Endothelial cell of umbilical vein (primary cell): ENCODE measurements around the gene EGLN1. TPM values are rescaled to one million over a fixed set of nuclear protein-coding genes. Genes with fewer than 3 reads are reported as not detected.
"Not testable (repeated sequence)": the region's sequence is repeated elsewhere in the genome, so short reads cannot be mapped to it uniquely, and the experiment has no call there.

Experiments used
- Bru-seq: library from RNA; stranded (reverse); fragments of 400-500 nt; gene quantifications from one replicate; lab custom pipeline; 2021; lab: Mats Ljungman, UMichigan
- BruChase-seq, 2 experiments: library from RNA; stranded (reverse); fragments of 400-500 nt; gene quantifications; one replicate each; lab custom pipeline; 2021; lab: Mats Ljungman, UMichigan
- BruUV-seq: library from RNA; stranded (reverse); fragments of 400-500 nt; replicated peaks from 2 replicates; lab custom pipeline; 2021; lab: Mats Ljungman, UMichigan
- CTCF ChIA-PET: fragments of 300-600, 350-600 bp; sonication (Branson Sonifier 250); formaldehyde crosslinking; loops from one replicate; lab custom pipeline; 2021; ENCODE audit warnings: antibody characterized with exemption, inconsistent platforms; lab: Charles Lee
- POLR2A ChIA-PET: fragments of 300-600, 350-600 bp; sonication (Branson Sonifier 250); formaldehyde crosslinking; loops from one replicate; lab custom pipeline; 2021; ENCODE audit warnings: antibody characterized with exemption, inconsistent platforms; lab: Charles Lee
- DNase-seq: peaks from one replicate; pipeline ENCODE4 v3.0.0-alpha.2; 2011; ENCODE audit warnings: low read depth, low spot score
- FAIRE-seq: peaks from 2 replicates; lab custom pipeline; 2011; peaks lifted over from hg19 to GRCh38; lab: Jason Lieb, UNC
- H2AFZ ChIP-seq: 2 replicates; pipeline ENCODE4 v1.6.0; 2012; ENCODE audit warnings: low read depth, low read length, control low read depth, inconsistent platforms
- H3K27ac ChIP-seq: 2 replicates; pipeline ENCODE4 v1.5.1; 2011; ENCODE audit warnings: low read depth, mild to moderate bottlenecking, control low read depth, low read length, moderate library complexity; ENCODE audit not compliant: insufficient read depth
- H3K27me3 ChIP-seq, 2 experiments: 2 replicates each; pipeline versions ENCODE4 v1.6.0 to v1.6.1; 2011; ENCODE audit warnings: low read length in 2 of 2, mixed read lengths in 1 of 2; ENCODE audit not compliant: control insufficient read depth in 2 of 2, insufficient read depth in 2 of 2
- H3K36me3 ChIP-seq, 2 experiments: 2 replicates in 1 of 2; 3 replicates in 1 of 2; pipeline ENCODE4 v1.5.1; 2011; ENCODE audit warnings: low read length in 2 of 2, mild to moderate bottlenecking in 1 of 2, moderate library complexity in 1 of 2; ENCODE audit not compliant: control insufficient read depth in 2 of 2, insufficient read depth in 2 of 2; ENCODE audit errors: extremely low read depth in 1 of 2
- H3K4me1 ChIP-seq: 3 replicates; pipeline ENCODE4 v1.5.1; 2011; ENCODE audit warnings: mild to moderate bottlenecking, low read length; ENCODE audit not compliant: control insufficient read depth, insufficient read depth; ENCODE audit errors: extremely low read depth
- H3K4me2 ChIP-seq: 2 replicates; pipeline ENCODE4 v1.6.1; 2011; ENCODE audit warnings: low read length, control low read depth, mixed read lengths; ENCODE audit not compliant: insufficient read depth
- H3K4me3 ChIP-seq, 3 experiments: fragments of 200-600 bp in 1 of 3; sonication (generic), shearing (Covaris generic) in 1 of 3; replicated peaks in 1 of 3; 2 replicates each; pipeline ENCODE4 v1.5.1; 2011 to 2016; ENCODE audit warnings: control low read depth in 3 of 3, low read length in 3 of 3, mild to moderate bottlenecking in 2 of 3, inconsistent platforms in 1 of 3, low read depth in 1 of 3, moderate library complexity in 1 of 3; ENCODE audit not compliant: insufficient read depth in 1 of 3
- H3K79me2 ChIP-seq: 2 replicates; pipeline ENCODE4 v1.6.0; 2012; ENCODE audit warnings: low read length, inconsistent platforms; ENCODE audit not compliant: control insufficient read depth, insufficient read depth
- H3K9ac ChIP-seq: replicated peaks from 2 replicates; pipeline ENCODE3; 2011; ENCODE audit warnings: low read length, control low read depth; ENCODE audit not compliant: insufficient read depth; ENCODE audit errors: extremely low read depth
- H3K9me1 ChIP-seq: replicated peaks from 3 replicates; pipeline ENCODE4 v1.6.0; 2011; ENCODE audit warnings: mild to moderate bottlenecking, low read length; ENCODE audit not compliant: control insufficient read depth, insufficient read depth; ENCODE audit errors: extremely low read depth
- H3K9me3 ChIP-seq: replicated peaks from 2 replicates; pipeline ENCODE4 v1.5.1; 2012; ENCODE audit warnings: low read length, inconsistent platforms; ENCODE audit not compliant: control insufficient read depth, insufficient read depth
- H4K20me1 ChIP-seq: replicated peaks from 2 replicates; pipeline ENCODE3; 2011; ENCODE audit warnings: mild to moderate bottlenecking, low read length; ENCODE audit not compliant: control insufficient read depth, insufficient read depth; ENCODE audit errors: extremely low read depth
- EZH2 ChIP-seq: IDR thresholded peaks from 2 replicates; pipeline ENCODE4 v1.6.1; 2012; ENCODE audit warnings: borderline replicate concordance, low read depth, mild to moderate bottlenecking, moderate library complexity, low read length, inconsistent platforms; ENCODE audit not compliant: severe bottlenecking
- FOS ChIP-seq: IDR thresholded peaks from 2 replicates; pipeline ENCODE4 v1.6.1; 2011; ENCODE audit warnings: mild to moderate bottlenecking, low read length, moderate library complexity, borderline replicate concordance; ENCODE audit not compliant: insufficient read depth
- GATA2 ChIP-seq: IDR thresholded peaks from 2 replicates; pipeline ENCODE4 v1.7.0; 2011; ENCODE audit warnings: low read depth, mild to moderate bottlenecking, moderate library complexity, mixed read lengths, low read length; ENCODE audit not compliant: insufficient read length, insufficient read depth
- JUN ChIP-seq: IDR thresholded peaks from 2 replicates; pipeline ENCODE4 v1.6.1; 2011; ENCODE audit warnings: borderline replicate concordance, low read depth; ENCODE audit not compliant: insufficient read length, insufficient read depth
- MYC ChIP-seq: IDR thresholded peaks from one replicate; pipeline ENCODE4 v1.6.1; 2011; ENCODE audit warnings: mild to moderate bottlenecking, low read depth, low read length
- POLR2A ChIP-seq: IDR thresholded peaks from 2 replicates; pipeline ENCODE4 v1.6.1; 2012; ENCODE audit warnings: low read depth, mild to moderate bottlenecking, control low read depth, low read length
- POLR2AphosphoS5 ChIP-seq: IDR thresholded peaks from 2 replicates; pipeline ENCODE4 v1.6.1; 2012; ENCODE audit warnings: low read depth, mild to moderate bottlenecking, control low read depth, low read length, moderate library complexity; ENCODE audit not compliant: insufficient read depth
- dilution Hi-C: fragments of 300-500 bp; cut with MboI; formaldehyde crosslinking; loops from one replicate; pipeline ENCODE4 v1.15.0; 2019; ENCODE audit warnings: low sequenced_read_pairs; ENCODE audit not compliant: extremely low pct_ligation_motif_present
- intact Hi-C: fragments of 100-400 bp; cut with micrococcal nuclease; formaldehyde crosslinking; loops from one replicate; pipeline ENCODE4 v1.10.0; 2022
- long read RNA-seq: library from polyadenylated mRNA; stranded (forward); transcript quantifications from one replicate; pipeline ENCODE4 v2.0.0, GENCODE V29; 2021
- polyA minus RNA-seq, 3 experiments: library from RNA; depleted of rRNA, polyadenylated mRNA; stranded (reverse); fragments of >200 nt; gene quantifications; 1 replicate in 1 of 3; 2 replicates in 2 of 3; pipeline ENCODE4 v1.2.3, GENCODE V29; 2011
- polyA plus RNA-seq, 4 experiments: library from polyadenylated mRNA; depleted of rRNA in 3 of 4; stranded (reverse) in 3 of 4; unstranded in 1 of 4; fragments of >200 nt; gene quantifications; 2 replicates each; pipeline versions ENCODE4 v1.2.1 to v1.2.3, GENCODE V29; 2011 to 2012; ENCODE audit warnings: missing spikeins in 1 of 4
- total RNA-seq: library from RNA; stranded (reverse); gene quantifications from 2 replicates; pipeline ENCODE4 v1.2.3, GENCODE V29; 2021
- TF ChIP-seq, protein P1 (sequence below), 2 donors: IDR thresholded peaks; 1 replicate in 1 of 2; 2 replicates in 1 of 2; pipeline ENCODE4 v1.5.1; 2011; ENCODE audit warnings: low read length in 2 of 2, mild to moderate bottlenecking in 2 of 2, moderate library complexity in 2 of 2, control low read depth in 1 of 2, inconsistent platforms in 1 of 2, low read depth in 1 of 2; ENCODE audit not compliant: insufficient read depth in 1 of 2; ENCODE audit errors: extremely low read depth in 1 of 2
- TF ChIP-seq, protein P2 (sequence below): IDR thresholded peaks from 2 replicates; pipeline ENCODE4 v1.6.1; 2011; ENCODE audit not compliant: insufficient read depth, insufficient read length

Gene EGLN1
- total RNA-seq (37.4 and 38.1 TPM in 2 replicates), polyA plus RNA-seq (11.5 and 13.7 TPM in 2 replicates), polyA minus RNA-seq (37.8 and 52.4 TPM in 2 replicates), Bru-seq, nascent RNA (percentile 87 among the genes with signal in this experiment), BruChase-seq, experiment 1, labeled RNA remaining after a 6-hour chase (percentile 81 among the genes with signal in this experiment), BruChase-seq, experiment 2, labeled RNA remaining after a 2-hour chase (percentile 82 among the genes with signal in this experiment)
- polyA plus RNA-seq (2011; cell fraction: cytosol; rRNA removed): 20.9 and 21.9 TPM in 2 replicates
- polyA plus RNA-seq (2011; cell fraction: nucleus; rRNA removed): 11.2 and 16.1 TPM in 2 replicates
- 27.5 and 41.8 TPM in 2 replicates for polyA plus RNA-seq (2012)
- polyA minus RNA-seq (2011; cell fraction: cytosol; rRNA and poly(A)+ RNA removed): 17.3 TPM
- 19.1 and 21.3 TPM in 2 replicates for polyA minus RNA-seq (2011; cell fraction: nucleus; rRNA and poly(A)+ RNA removed)
- long read RNA-seq, full-length matches to known transcripts: 77 of 92 reads
- long read RNA-seq, partial matches to known transcripts: 8 of 92 reads
- long read RNA-seq, other reads (novel, unspliced or antisense): 7 of 92 reads

DNA sequence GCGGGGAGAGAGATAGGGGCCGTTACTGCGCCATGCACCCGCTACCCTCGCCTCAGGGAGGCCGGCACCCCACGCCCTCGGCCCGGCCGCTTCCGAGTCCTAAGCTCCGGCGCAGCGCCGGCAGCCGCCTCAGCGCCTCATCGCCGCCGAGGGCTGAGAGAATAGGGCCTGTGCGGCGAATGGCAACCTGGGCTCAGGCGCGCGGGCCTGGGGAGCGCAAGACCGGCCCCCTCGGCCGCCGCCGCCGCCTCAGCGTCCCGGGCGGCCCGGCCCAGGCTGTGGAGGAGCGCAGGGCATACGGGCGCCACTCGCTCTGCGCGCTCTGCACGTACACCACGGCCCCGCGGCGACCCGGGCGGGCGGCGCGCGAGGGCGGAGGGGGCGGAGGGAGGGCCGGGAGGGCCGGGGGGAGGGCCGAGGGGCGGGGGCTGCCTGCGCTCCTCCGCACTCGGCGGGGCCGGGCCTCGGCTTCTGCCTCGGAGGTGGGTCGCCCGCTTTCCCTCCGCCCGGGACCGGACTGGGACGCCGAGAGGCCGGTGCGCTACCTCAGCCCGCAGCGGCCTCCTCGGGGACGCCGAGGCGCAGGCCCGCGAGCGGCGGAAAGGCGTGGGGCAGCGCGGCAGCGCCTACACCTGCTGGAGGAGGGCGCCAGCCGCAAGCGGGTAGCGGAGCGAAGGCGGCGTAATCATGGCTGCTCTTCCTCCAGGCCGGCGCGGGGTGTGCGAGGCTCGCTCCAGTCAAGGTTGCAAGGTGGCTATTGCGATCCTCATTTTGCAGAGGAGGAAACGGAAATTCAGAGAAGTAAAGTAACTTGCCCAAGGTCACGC lies at the start of gene EGLN1:
Gene EGLN1 (minus strand): TSS at position 317 of the 827 bp plus-strand sequence. CDS start 399 bp downstream, outside the sequence.
- intact Hi-C loops (loop anchor here (1.0 to 5.0 kb wide), 8 partner anchors 27 to 445 kb away; partner anchors contain the start of genes ARV1, GNPAT, TSNAX and TTC13), dilution Hi-C loops (no loop called here)
- Histone ChIP-seq H3K9me3 (no peaks in the 10 kb centered on the region), H4K20me1 (peaks cover 4% of the 10 kb centered on the region), H3K4me3 (peak within 1 kb of the TSS; percentile 63 to 97 (median 91)), H3K4me2 (peak within 1 kb of the TSS; percentile 99), H3K36me3 (no peaks in the 10 kb centered on the region), H3K9ac (peak within 1 kb of the TSS; percentile 87), H3K27ac (peak within 1 kb of the TSS; percentile 89), H3K79me2 (peaks cover 43% of the 10 kb centered on the region), H3K9me1 (no peaks in the 10 kb centered on the region), H3K27me3 (no peaks in the 10 kb centered on the region), H3K4me1 (peaks cover 43% of the 10 kb centered on the region), H2AFZ (peak within 1 kb of the TSS; percentile 40)
- FAIRE-seq (peak; percentile 78), DNase-seq (peak; percentile 95)
- TF ChIP-seq POLR2A (peak; percentile 84), EZH2 (no peak), GATA2 (no peak), MYC (no peak), FOS (no peak), POLR2AphosphoS5 (peak; percentile 73), JUN (no peak)
- TF ChIP-seq, protein P1, sequence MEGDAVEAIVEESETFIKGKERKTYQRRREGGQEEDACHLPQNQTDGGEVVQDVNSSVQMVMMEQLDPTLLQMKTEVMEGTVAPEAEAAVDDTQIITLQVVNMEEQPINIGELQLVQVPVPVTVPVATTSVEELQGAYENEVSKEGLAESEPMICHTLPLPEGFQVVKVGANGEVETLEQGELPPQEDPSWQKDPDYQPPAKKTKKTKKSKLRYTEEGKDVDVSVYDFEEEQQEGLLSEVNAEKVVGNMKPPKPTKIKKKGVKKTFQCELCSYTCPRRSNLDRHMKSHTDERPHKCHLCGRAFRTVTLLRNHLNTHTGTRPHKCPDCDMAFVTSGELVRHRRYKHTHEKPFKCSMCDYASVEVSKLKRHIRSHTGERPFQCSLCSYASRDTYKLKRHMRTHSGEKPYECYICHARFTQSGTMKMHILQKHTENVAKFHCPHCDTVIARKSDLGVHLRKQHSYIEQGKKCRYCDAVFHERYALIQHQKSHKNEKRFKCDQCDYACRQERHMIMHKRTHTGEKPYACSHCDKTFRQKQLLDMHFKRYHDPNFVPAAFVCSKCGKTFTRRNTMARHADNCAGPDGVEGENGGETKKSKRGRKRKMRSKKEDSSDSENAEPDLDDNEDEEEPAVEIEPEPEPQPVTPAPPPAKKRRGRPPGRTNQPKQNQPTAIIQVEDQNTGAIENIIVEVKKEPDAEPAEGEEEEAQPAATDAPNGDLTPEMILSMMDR (IDR thresholded peaks at IDR 0.05; ENCODE audit: extremely low read depth in 1 of 2, insufficient read depth in 1 of 2, low read depth in 1 of 2, low read length in 2 of 2): peak; percentile 14 to 33
- TF ChIP-seq, protein P2, sequence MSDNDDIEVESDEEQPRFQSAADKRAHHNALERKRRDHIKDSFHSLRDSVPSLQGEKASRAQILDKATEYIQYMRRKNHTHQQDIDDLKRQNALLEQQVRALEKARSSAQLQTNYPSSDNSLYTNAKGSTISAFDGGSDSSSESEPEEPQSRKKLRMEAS: no peak
- ChIA-PET CTCF (interaction anchor here (1.0 to 3.6 kb wide), 6 partner anchors 31 to 106 kb away, joined by 3 to 39 read pairs (median 4); partner anchors contain the start of genes EXOC8 and SPRTN), POLR2A (interaction anchor here (0.8 kb wide), 1 partner anchor 46 kb away, joined by 3 read pairs; no protein-coding TSS in a partner anchor)
- BruUV-seq: no TSS peak

DNA sequence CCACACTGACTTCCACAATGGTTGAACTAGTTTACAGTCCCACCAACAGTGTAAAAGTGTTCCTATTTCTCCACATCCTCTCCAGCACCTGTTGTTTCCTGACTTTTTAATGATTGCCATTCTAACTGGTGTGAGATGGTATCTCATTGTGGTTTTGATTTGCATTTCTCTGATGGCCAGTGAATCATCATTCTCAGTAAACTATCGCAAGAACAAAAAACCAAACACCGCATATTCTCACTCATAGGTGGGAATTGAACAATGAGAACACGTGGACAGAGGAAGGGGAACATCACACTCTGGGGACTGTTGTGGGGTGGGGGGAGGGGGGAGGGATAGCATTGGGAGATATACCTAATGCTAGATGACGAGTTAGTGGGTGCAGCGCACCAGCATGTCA lies 49.4 kb upstream of the EGLN1 start:
- H3K36me3 ChIP-seq, H3K27me3 ChIP-seq, H3K9me1 ChIP-seq, H4K20me1 ChIP-seq, H3K4me1 ChIP-seq, intact Hi-C loops, H2AFZ ChIP-seq, FAIRE-seq, H3K4me3 ChIP-seq, H3K9ac ChIP-seq, H3K4me2 ChIP-seq, POLR2A ChIA-PET, H3K9me3 ChIP-seq, DNase-seq, H3K79me2 ChIP-seq, H3K27ac ChIP-seq, BruUV-seq, dilution Hi-C loops: not testable (repeated sequence)
- CTCF ChIA-PET: interaction anchor here (1.0 kb wide), 1 partner anchor 15 kb away, joined by 3 read pairs; no protein-coding TSS in a partner anchor
